ENCODE data around the gene ME3. TPM values are rescaled to one million over a fixed set of nuclear protein-coding genes. Genes with fewer than 3 reads are reported as not detected.

Gene ME3
- total RNA-seq, 3 donors from 2014 or later (not counting 1 experiment from before 2014, with no cell fraction given), result 5.2 to 7.5 (median 6.9) TPM

GRCh38 chr11:86625981-86626380, 46.4 kb downstream of the ME3 start:
- ATAC-seq (no peak), DNase-seq (no peak)
- H3K27me3 Mint-ChIP-seq (ENCODE audit: low read depth in 2 of 2), result peaks cover 6 to 10% of the 10 kb centered on the region in 2 donors
- no peaks in the 10 kb centered on the region for H3K4me1 Mint-ChIP-seq
- intact Hi-C loops (cut with micrococcal nuclease), result no loop called here
- H3K9me3 Mint-ChIP-seq, result no peaks in the 10 kb centered on the region
- TF ChIP-seq CTCF (IDR thresholded peaks at IDR 0.05), result no peak
- H3K4me3 Mint-ChIP-seq, result no peak overlapping the region
- 71% methylated on average over 1 of the region's 2 CpGs for WGBS (ENCODE audit: insufficient coverage)
- H3K36me3 Mint-ChIP-seq, result no peaks in the 10 kb centered on the region
- Histone ChIP-seq H3K4me3 (ENCODE audit: low read length) (no peak overlapping the region), H3K4me1 (ENCODE audit: control insufficient read depth, insufficient read depth, low read length) (no peaks in the 10 kb centered on the region), H3K36me3 (ENCODE audit: control insufficient read depth, insufficient read depth, low read length) (no peaks in the 10 kb centered on the region), H3K9me3 (ENCODE audit: control insufficient read depth, insufficient read depth, low read length) (no peaks in the 10 kb centered on the region), H3K27me3 (ENCODE audit: control insufficient read depth, insufficient read depth, low read length) (no peaks in the 10 kb centered on the region), H3K27ac (ENCODE audit: low read length) (no peak overlapping the region)
- H3K27ac Mint-ChIP-seq, result no peak overlapping the region

- WGBS (ENCODE audit: insufficient coverage), result 83% methylated on average over 1 of the region's 2 CpGs
- H3K27me3 Mint-ChIP-seq (ENCODE audit: low read depth in 2 of 2), result peaks cover 6 to 10% of the 10 kb centered on the region in 2 donors
- no peak overlapping the region for H3K4me3 Mint-ChIP-seq
- DNase-seq, result no peak
- Histone ChIP-seq H3K27me3 (ENCODE audit: control insufficient read depth, insufficient read depth, low read length) (no peaks in the 10 kb centered on the region), H3K9me3 (ENCODE audit: control insufficient read depth, insufficient read depth, low read length) (no peaks in the 10 kb centered on the region), H3K4me1 (ENCODE audit: control insufficient read depth, insufficient read depth, low read length) (no peaks in the 10 kb centered on the region), H3K27ac (ENCODE audit: low read length) (no peak overlapping the region), H3K4me3 (ENCODE audit: low read length) (no peak overlapping the region), H3K36me3 (ENCODE audit: control insufficient read depth, insufficient read depth, low read length) (no peaks in the 10 kb centered on the region)
- intact Hi-C loops (cut with micrococcal nuclease), result no loop called here
- H3K4me1 Mint-ChIP-seq, result no peaks in the 10 kb centered on the region
- H3K9me3 Mint-ChIP-seq, result no peaks in the 10 kb centered on the region
- no peak overlapping the region for H3K27ac Mint-ChIP-seq
- TF ChIP-seq CTCF (IDR thresholded peaks at IDR 0.05), result no peak
- no peak for ATAC-seq
- no peaks in the 10 kb centered on the region for H3K36me3 Mint-ChIP-seq
Measured at GRCh38 chr11:86625544-86625943, 46.9 kb downstream of the ME3 start.

GRCh38 chr11:86624366-86624765, 48.0 kb downstream of the ME3 start:
- Mint-ChIP-seq H3K4me1 (no peaks in the 10 kb centered on the region), H3K27me3 (ENCODE audit: low read depth in 2 of 2) (peaks cover 6 to 10% of the 10 kb centered on the region in 2 donors), H3K27ac (no peak overlapping the region), H3K36me3 (no peaks in the 10 kb centered on the region), H3K4me3 (no peak overlapping the region), H3K9me3 (no peaks in the 10 kb centered on the region)
- Histone ChIP-seq H3K27ac (ENCODE audit: low read length) (no peak overlapping the region), H3K4me3 (ENCODE audit: low read length) (no peak overlapping the region), H3K27me3 (ENCODE audit: control insufficient read depth, insufficient read depth, low read length) (no peaks in the 10 kb centered on the region), H3K4me1 (ENCODE audit: control insufficient read depth, insufficient read depth, low read length) (no peaks in the 10 kb centered on the region), H3K36me3 (ENCODE audit: control insufficient read depth, insufficient read depth, low read length) (no peaks in the 10 kb centered on the region), H3K9me3 (ENCODE audit: control insufficient read depth, insufficient read depth, low read length) (no peaks in the 10 kb centered on the region)
- ATAC-seq (no peak), DNase-seq (no peak)
- WGBS (ENCODE audit: insufficient coverage), result 63% methylated on average over 3 of the region's 3 CpGs
- TF ChIP-seq CTCF (IDR thresholded peaks at IDR 0.05), result no peak
- intact Hi-C loops (cut with micrococcal nuclease), result no loop called here

GRCh38 chr11:86623736-86624135, 48.7 kb downstream of the ME3 start:
- no peaks in the 10 kb centered on the region for H3K9me3 Mint-ChIP-seq

More at GRCh38 chr11:86623736-86624135, 48.7 kb downstream of the ME3 start:
- Histone ChIP-seq H3K4me3 (ENCODE audit: low read length) (no peak overlapping the region), H3K9me3 (ENCODE audit: control insufficient read depth, insufficient read depth, low read length) (no peaks in the 10 kb centered on the region), H3K36me3 (ENCODE audit: control insufficient read depth, insufficient read depth, low read length) (no peaks in the 10 kb centered on the region), H3K27me3 (ENCODE audit: control insufficient read depth, insufficient read depth, low read length) (no peaks in the 10 kb centered on the region), H3K27ac (ENCODE audit: low read length) (no peak overlapping the region), H3K4me1 (ENCODE audit: control insufficient read depth, insufficient read depth, low read length) (no peaks in the 10 kb centered on the region)
- Mint-ChIP-seq H3K27ac (no peak overlapping the region), H3K4me3 (no peak overlapping the region), H3K27me3 (ENCODE audit: low read depth in 2 of 2) (peaks cover 6 to 10% of the 10 kb centered on the region in 2 donors), H3K4me1 (no peaks in the 10 kb centered on the region), H3K36me3 (no peaks in the 10 kb centered on the region)
- intact Hi-C loops (cut with micrococcal nuclease), result no loop called here
- ATAC-seq (no peak), DNase-seq (no peak)
- WGBS (ENCODE audit: insufficient coverage), result 92% methylated on average over 3 of the region's 4 CpGs
- TF ChIP-seq CTCF (IDR thresholded peaks at IDR 0.05), result no peak
